T-cell (primary cell): ENCODE measurements around the gene PSMD8. TPM values are rescaled to one million over a fixed set of nuclear protein-coding genes. Genes with fewer than 3 reads are reported as not detected.

ENCODE experiments used
- ATAC-seq, 4 experiments: fragments of 200-7000 bp in 3 of 4; fragments of 150-1000 bp in 1 of 4; cut with Tn5 transposase; replicated peaks in 1 of 4; 1 replicate in 3 of 4; 2 replicates in 1 of 4; pipeline ENCODE4 v1.10.0; 2021; ENCODE audit warnings: moderate library complexity in 3 of 4, mild to moderate bottlenecking in 2 of 4, moderate number of reproducible peaks in 1 of 4
- CTCF ChIA-PET, 2 donors: fragments of 300-600 bp; sonication (Branson Sonifier 250); formaldehyde crosslinking; loops; one replicate each; lab custom pipeline; 2022; ENCODE audit warnings: antibody characterized with exemption in 2 of 2; lab: Charles Lee
- POLR2A ChIA-PET, 2 donors: fragments of 300-600 bp; sonication (Branson Sonifier 250); formaldehyde crosslinking; loops; one replicate each; lab custom pipeline; 2022; ENCODE audit warnings: antibody characterized with exemption in 2 of 2; lab: Charles Lee
- DNase-seq, 35 experiments: peaks; one replicate each; pipeline versions ENCODE4 v3.0.0 to v3.0.0-alpha.2; 2013 to 2023
- H3K27ac ChIP-seq: one replicate; pipeline ENCODE4 v1.5.1; 2013; ENCODE audit warnings: low read length
- H3K27me3 ChIP-seq, 2 experiments: replicated peaks in 1 of 2; 1 replicate in 1 of 2; 2 replicates in 1 of 2; pipeline versions ENCODE4 v1.6.1 to v1.7.0; 2013; ENCODE audit warnings: low read length in 1 of 2, mixed read lengths in 1 of 2; ENCODE audit not compliant: control insufficient read depth in 2 of 2, insufficient read depth in 2 of 2; ENCODE audit errors: extremely low read depth in 1 of 2
- H3K36me3 ChIP-seq, 2 donors: 1 replicate in 1 of 2; 2 replicates in 1 of 2; pipeline versions ENCODE4 v1.6.1 to v1.7.0; 2013; ENCODE audit warnings: low read length in 1 of 2; ENCODE audit not compliant: control insufficient read depth in 2 of 2, insufficient read depth in 1 of 2; ENCODE audit errors: extremely low read depth in 1 of 2
- H3K4me1 ChIP-seq, 2 experiments: 1 replicate in 1 of 2; 2 replicates in 1 of 2; pipeline versions ENCODE4 v1.6.1 to v1.7.0; 2013; ENCODE audit warnings: low read length in 2 of 2, mixed read lengths in 1 of 2; ENCODE audit not compliant: insufficient read depth in 2 of 2, control insufficient read depth in 1 of 2; ENCODE audit errors: extremely low read depth in 1 of 2
- H3K4me3 ChIP-seq, 2 donors: 1 replicate in 1 of 2; 2 replicates in 1 of 2; pipeline versions ENCODE4 v1.5.1 to v1.7.0; 2013; ENCODE audit warnings: mild to moderate bottlenecking in 2 of 2, low read length in 1 of 2, moderate library complexity in 1 of 2; ENCODE audit not compliant: control insufficient read depth in 1 of 2; ENCODE audit errors: extremely low read depth in 1 of 2
- H3K9me3 ChIP-seq: 2 replicates; pipeline ENCODE4 v1.7.0; 2013
- H3K27ac Mint-ChIP-seq, 2 donors: one replicate each; pipeline ENCODE4 v1.8.0; 2020 to 2021; ENCODE audit warnings: mild to moderate bottlenecking in 2 of 2, mixed read lengths in 2 of 2
- H3K27me3 Mint-ChIP-seq, 2 donors: one replicate each; pipeline ENCODE4 v1.8.0; 2021 to 2022; ENCODE audit warnings: mixed read lengths in 2 of 2
- H3K36me3 Mint-ChIP-seq: one replicate; pipeline ENCODE4 v1.8.0; 2021; ENCODE audit warnings: mixed read lengths
- H3K4me1 Mint-ChIP-seq, 3 donors: one replicate each; pipeline ENCODE4 v1.8.0; 2020 to 2022; ENCODE audit warnings: mixed read lengths in 3 of 3, mild to moderate bottlenecking in 1 of 3
- H3K4me3 Mint-ChIP-seq, 3 donors: one replicate each; pipeline ENCODE4 v1.8.0; 2020 to 2022; ENCODE audit warnings: mild to moderate bottlenecking in 3 of 3, mixed read lengths in 3 of 3, moderate library complexity in 3 of 3
- H3K9me3 Mint-ChIP-seq, 3 donors: one replicate each; pipeline ENCODE4 v1.8.0; 2020 to 2022; ENCODE audit warnings: mixed read lengths in 3 of 3
- WGBS: methylation state at CpG from one replicate; pipeline ENCODE4 v1.1.5; 2013; ENCODE audit warnings: missing lambda C conversion rate; ENCODE audit not compliant: insufficient coverage; 5-methylcytosine and 5-hydroxymethylcytosine counted together
- total RNA-seq, 35 experiments: library from RNA in 6 of 35; stranded (reverse) in 6 of 35; fragments of 120-200 nt in 1 of 35; gene quantifications; one replicate each; pipeline versions ENCODE4 v1.2.1 to v1.2.4 and lab custom pipeline; 2013 to 2026

The PSMD8 gene
- total RNA-seq (10 to 100 TPM; 76.4 to 95.2 (median 85.8) TPM), total RNA-seq (lab: John Stamatoyannopoulos, UW) (67.7 to 383 (median 95.0) reads per million in 29 experiments)
- total RNA-seq (2013) = 88.2 TPM

DNA sequence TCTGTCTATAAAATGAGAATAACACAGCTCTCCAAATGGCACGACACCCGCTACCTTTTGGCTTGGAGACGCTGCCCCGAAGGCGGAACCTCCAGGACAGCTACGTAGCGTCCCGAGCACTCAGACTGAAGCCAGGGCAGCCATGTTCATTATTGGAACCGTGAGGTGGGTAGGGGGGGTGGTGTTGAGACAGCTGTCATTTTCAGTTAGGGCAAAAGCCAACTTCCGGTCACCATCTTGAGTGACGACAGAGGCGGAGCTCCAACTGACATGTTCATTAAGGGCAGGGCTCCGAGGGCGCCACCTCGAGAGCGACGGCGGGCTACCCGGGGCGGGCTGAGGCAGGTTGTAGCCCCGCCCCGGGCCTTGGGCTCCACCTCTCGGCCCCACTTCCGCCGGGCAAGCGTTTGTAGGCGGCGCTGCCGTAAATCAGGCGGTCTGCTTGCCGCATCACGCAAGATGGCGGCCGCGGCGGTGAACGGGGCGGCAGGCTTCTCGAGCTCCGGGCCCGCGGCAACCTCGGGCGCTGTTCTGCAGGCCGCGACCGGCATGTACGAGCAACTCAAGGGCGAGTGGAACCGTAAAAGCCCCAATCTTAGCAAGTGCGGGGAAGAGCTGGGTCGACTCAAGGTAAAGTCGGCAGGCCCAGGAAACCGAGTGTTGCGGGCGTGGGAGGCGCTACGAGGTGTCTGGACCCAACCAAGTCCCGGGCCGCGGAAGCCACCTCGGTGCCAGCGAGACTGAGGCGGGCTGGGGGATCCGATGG lies at the start of gene PSMD8:
PSMD8 (plus strand) TSS at position 240 of the 766 bp plus-strand sequence; CDS start at position 271, 31 bp downstream.
- peak within 1 kb of the TSS; percentile 98 to 100 (median 99) for H3K4me3 Mint-ChIP-seq

DNA sequence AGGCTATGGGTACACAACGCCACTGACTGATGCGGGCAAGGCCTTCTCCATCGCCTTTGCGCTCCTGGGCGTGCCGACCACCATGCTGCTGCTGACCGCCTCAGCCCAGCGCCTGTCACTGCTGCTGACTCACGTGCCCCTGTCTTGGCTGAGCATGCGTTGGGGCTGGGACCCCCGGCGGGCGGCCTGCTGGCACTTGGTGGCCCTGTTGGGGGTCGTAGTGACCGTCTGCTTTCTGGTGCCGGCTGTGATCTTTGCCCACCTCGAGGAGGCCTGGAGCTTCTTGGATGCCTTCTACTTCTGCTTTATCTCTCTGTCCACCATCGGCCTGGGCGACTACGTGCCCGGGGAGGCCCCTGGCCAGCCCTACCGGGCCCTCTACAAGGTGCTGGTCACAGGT lies 47.8 kb upstream of the PSMD8 start:
- H3K27ac ChIP-seq = no peak overlapping the region
- H3K4me1 ChIP-seq = peaks cover 0 to 1% of the 10 kb centered on the region in 2 experiments
- ChIA-PET CTCF (no interaction called here), POLR2A (no interaction called here)
- H3K27ac Mint-ChIP-seq = no peak overlapping the region
- H3K9me3 Mint-ChIP-seq = no peaks in the 10 kb centered on the region
- H3K9me3 ChIP-seq = no peaks in the 10 kb centered on the region
- H3K4me1 Mint-ChIP-seq = peaks cover 8 to 19% (median 9%) of the 10 kb centered on the region in 3 donors
- H3K27me3 Mint-ChIP-seq = no peaks in the 10 kb centered on the region
- H3K36me3 ChIP-seq = peaks cover 3 to 31% of the 10 kb centered on the region in 2 donors
- H3K4me3 ChIP-seq = no peak overlapping the region
- DNase-seq (no peak), ATAC-seq (no peak)
- no peaks in the 10 kb centered on the region for H3K27me3 ChIP-seq
- peaks cover 27% of the 10 kb centered on the region for H3K36me3 Mint-ChIP-seq
- 96% methylated on average over 16 of the region's 22 CpGs for WGBS
- H3K4me3 Mint-ChIP-seq = no peak overlapping the region

More for the DNA sequence above, at the start of gene PSMD8:
- peaks cover 11 to 16% of the 10 kb centered on the region in 2 donors for H3K36me3 ChIP-seq
- H3K9me3 Mint-ChIP-seq = no peaks in the 10 kb centered on the region
- H3K27me3 Mint-ChIP-seq = peaks cover 0 to 12% of the 10 kb centered on the region in 2 donors
- H3K27ac ChIP-seq = peak within 1 kb of the TSS; percentile 79
- peak; percentile 94 to 100 (median 99) for DNase-seq
- peaks cover 0 to 13% of the 10 kb centered on the region in 2 experiments for H3K27me3 ChIP-seq
- H3K9me3 ChIP-seq = no peaks in the 10 kb centered on the region
- ChIA-PET POLR2A (interaction anchor here (0.6 to 1.0 kb wide), 5 partner anchors 13 to 1537 kb away, joined by 3 to 9 read pairs (median 5); partner anchors contain the start of genes CATSPERG (in 1 of the 2), GGN (in 1 of the 2) and ZNF790 (in 1 of the 2)), CTCF (interaction anchor here (0.5 to 4.9 kb wide), 15 partner anchors 13 to 556 kb away, joined by 3 to 54 read pairs (median 5); partner anchors contain the start of genes CATSPERG (in 1 of the 2), FAM98C (in 1 of the 2), GGN (in 1 of the 2) and MRPS12 (in 1 of the 2))
- peak; percentile 95 to 97 (median 97) for ATAC-seq
- WGBS = 0% methylated on average over 65 of the region's 65 CpGs
- peaks cover 30 to 34% (median 31%) of the 10 kb centered on the region in 3 donors for H3K4me1 Mint-ChIP-seq
- H3K4me3 ChIP-seq = peak within 1 kb of the TSS; percentile 74 to 92
- H3K27ac Mint-ChIP-seq = peak within 1 kb of the TSS; percentile 97 to 98
- peaks cover 15 to 37% of the 10 kb centered on the region in 2 experiments for H3K4me1 ChIP-seq
- H3K36me3 Mint-ChIP-seq = peaks cover 25% of the 10 kb centered on the region

DNA sequence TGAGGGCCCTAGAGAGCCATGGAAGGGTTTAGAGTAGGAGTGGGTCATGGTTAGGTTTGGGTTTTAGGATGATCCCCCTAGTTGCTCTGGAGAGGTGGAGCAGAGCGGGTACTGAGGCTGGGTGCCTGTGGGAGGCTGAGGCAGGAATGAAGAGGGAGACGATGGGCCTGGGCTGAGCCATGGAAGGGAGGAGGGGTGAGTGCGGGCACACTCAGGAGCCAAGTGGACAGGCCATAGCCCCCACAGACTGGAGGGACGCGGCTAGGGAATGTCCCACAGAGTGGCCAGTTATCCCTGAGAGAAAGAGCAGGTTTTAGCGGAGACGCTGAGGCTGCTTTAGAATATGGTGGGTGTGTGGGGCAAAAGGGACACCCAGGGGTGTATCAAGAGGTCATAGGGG lies 44.7 kb upstream of the PSMD8 start:
- H3K27me3 ChIP-seq = no peaks in the 10 kb centered on the region
- no peak overlapping the region for H3K4me3 ChIP-seq
- CTCF ChIA-PET = interaction anchor here in 1 of 2 donors (0.7 kb wide), 1 partner anchor 104 kb away, joined by 3 read pairs; no protein-coding TSS in a partner anchor
- H3K27ac Mint-ChIP-seq = no peak overlapping the region
- H3K9me3 ChIP-seq = no peaks in the 10 kb centered on the region
- no peak overlapping the region for H3K4me3 Mint-ChIP-seq
- no peak overlapping the region for H3K27ac ChIP-seq
- H3K4me1 Mint-ChIP-seq = peaks cover 0 to 5% (median 0%) of the 10 kb centered on the region in 3 donors
- no peak for DNase-seq
- no peaks in the 10 kb centered on the region for H3K9me3 Mint-ChIP-seq
- no peaks in the 10 kb centered on the region for H3K27me3 Mint-ChIP-seq
- H3K36me3 ChIP-seq = peaks cover 3 to 27% of the 10 kb centered on the region in 2 donors
- POLR2A ChIA-PET = no interaction called here
- H3K36me3 Mint-ChIP-seq = peaks cover 27% of the 10 kb centered on the region
- ATAC-seq = no peak
- H3K4me1 ChIP-seq = no peaks in the 10 kb centered on the region
- WGBS = 97% methylated on average over 6 of the region's 7 CpGs

DNA sequence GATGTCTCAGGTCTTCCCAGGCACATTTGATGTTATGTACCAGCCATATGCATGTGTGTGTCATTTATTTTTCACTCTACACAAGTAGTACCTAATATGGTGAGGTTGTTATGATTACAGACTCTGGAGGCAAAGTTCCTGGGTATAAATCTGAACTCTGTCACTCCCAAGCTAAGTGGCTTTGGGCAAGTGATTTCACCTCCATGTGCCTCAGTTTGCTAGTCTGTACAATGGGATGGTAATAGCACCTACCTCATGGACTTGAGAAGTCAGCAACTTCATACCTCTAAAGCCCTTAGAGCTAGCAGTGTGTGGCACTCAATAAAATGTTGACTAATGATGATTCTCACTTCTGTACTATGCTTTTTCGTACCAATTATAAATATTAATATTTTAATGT lies 42.6 kb upstream of the PSMD8 start:
- H3K36me3 Mint-ChIP-seq = peaks cover 18% of the 10 kb centered on the region
- POLR2A ChIA-PET = no interaction called here
- no peaks in the 10 kb centered on the region for H3K9me3 Mint-ChIP-seq
- Histone ChIP-seq H3K27me3 (no peaks in the 10 kb centered on the region), H3K36me3 (peaks cover 0 to 17% of the 10 kb centered on the region in 2 donors), H3K4me1 (peaks cover 0 to 8% of the 10 kb centered on the region in 2 experiments), H3K27ac (no peak overlapping the region), H3K9me3 (no peaks in the 10 kb centered on the region), H3K4me3 (no peak overlapping the region)
- no CpG with 5 or more reads among the region's 1 CpG for WGBS
- no peak for ATAC-seq
- DNase-seq = no peak
- CTCF ChIA-PET = interaction anchor here in 1 of 2 donors (1.4 kb wide), 1 partner anchor 88 kb away, joined by 5 read pairs; no protein-coding TSS in a partner anchor
- no peaks in the 10 kb centered on the region for H3K27me3 Mint-ChIP-seq
- peaks cover under 1 to 16% (median 3%) of the 10 kb centered on the region in 3 donors for H3K4me1 Mint-ChIP-seq
- H3K4me3 Mint-ChIP-seq = no peak overlapping the region
- no peak overlapping the region for H3K27ac Mint-ChIP-seq

DNA sequence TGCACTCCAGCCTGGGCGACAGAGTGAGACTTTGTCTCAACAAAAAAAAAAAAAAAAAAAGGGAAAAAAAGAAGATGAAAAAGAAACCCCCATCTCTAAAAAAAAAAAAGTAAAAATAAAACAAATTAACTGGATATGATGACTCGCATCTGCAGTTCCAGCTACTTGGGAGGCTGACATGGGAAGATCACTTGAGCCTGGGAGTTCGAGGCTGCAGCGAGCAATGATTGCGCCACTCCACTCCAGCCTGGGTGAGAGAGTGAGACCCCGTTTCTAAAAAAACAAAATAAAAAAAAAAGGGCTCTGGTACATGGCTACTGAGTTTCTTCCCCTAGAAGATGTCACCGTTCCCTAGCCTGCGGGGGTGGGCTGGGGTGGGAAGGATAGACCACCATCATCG lies 41.1 kb upstream of the PSMD8 start:
- WGBS = no CpG with 5 or more reads among the region's 9 CpGs
- Mint-ChIP-seq H3K9me3 (no peaks in the 10 kb centered on the region), H3K4me1 (peaks cover 7 to 23% (median 10%) of the 10 kb centered on the region in 3 donors), H3K4me3 (no peak overlapping the region), H3K27me3 (no peaks in the 10 kb centered on the region), H3K36me3 (peaks cover 6% of the 10 kb centered on the region), H3K27ac (no peak overlapping the region)
- ChIA-PET POLR2A (no interaction called here), CTCF (interaction anchor here in 1 of 2 donors (1.4 kb wide), 1 partner anchor 89 kb away, joined by 5 read pairs; no protein-coding TSS in a partner anchor)
- Histone ChIP-seq H3K4me3 (no peak overlapping the region), H3K27ac (no peak overlapping the region), H3K4me1 (peaks cover 4 to 19% of the 10 kb centered on the region in 2 experiments), H3K27me3 (no peaks in the 10 kb centered on the region), H3K36me3 (peaks cover 0 to 2% of the 10 kb centered on the region in 2 donors), H3K9me3 (no peaks in the 10 kb centered on the region)
- ATAC-seq = no peak
- DNase-seq = no peak
